ENCODE results near the gene DYNLT2. TPM values are rescaled to one million over a fixed set of nuclear protein-coding genes. Genes with fewer than 3 reads are reported as not detected.
"Not testable (repeated sequence)": the region's sequence is repeated elsewhere in the genome, so short reads cannot be mapped to it uniquely, and the experiment has no call there.

The DYNLT2 gene
- polyA plus RNA-seq, 12 donors: 2.3 to 5.1 (median 3.2) TPM; not detected in 1

- DNase-seq: no peak
These were observed 33.5 kb upstream of the DYNLT2 start for GRCh38 chr6:169784821-169785340.

DNA sequence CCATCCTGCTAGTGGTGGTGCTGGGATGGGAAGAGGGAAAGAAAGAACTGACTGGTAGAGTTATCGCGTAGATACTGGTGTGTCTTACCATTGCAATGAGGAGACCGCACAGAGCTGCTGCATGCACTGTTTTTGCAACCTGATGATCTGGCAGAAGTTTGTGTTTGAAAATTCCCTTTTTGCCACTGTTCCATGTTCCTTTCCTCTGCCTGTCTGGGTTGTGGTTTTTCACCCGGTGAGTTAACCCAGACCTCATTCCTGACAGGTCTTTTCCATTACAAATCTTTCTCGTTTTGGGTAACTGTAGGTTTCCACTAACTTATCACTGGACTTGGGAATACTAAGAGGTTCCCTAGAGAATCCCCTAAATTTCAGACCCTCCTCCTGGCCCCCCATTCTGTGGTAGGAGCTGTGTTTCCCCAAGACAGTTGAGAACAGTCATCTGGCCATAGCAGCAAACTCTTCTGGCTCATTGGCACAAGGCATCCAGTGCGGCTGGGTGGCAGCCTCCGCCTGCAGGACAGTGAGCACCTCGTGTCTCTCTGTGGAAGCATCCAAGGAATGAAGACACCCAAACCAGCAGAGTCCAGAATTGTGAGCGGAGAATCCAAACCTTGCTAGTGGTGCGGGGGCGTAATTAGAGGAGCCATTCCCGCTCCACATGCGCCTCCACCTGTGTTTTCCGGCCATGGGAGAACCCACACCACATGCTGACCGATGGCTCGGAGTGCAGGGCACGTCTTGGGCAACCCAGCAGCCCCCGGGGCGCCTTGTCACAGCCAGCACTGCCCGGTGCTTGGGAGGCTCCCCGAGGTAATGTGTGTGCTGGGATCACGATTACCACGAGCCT lies 32.8 kb upstream of the DYNLT2 start:
- no peak for DNase-seq

- DNase-seq: no peak
These were observed 32.0 kb upstream of the DYNLT2 start for GRCh38 chr6:169783401-169783800.

GRCh38 chr6:169782966-169783365 lies 31.6 kb upstream of the DYNLT2 start:
- DNase-seq: no peak

DNA sequence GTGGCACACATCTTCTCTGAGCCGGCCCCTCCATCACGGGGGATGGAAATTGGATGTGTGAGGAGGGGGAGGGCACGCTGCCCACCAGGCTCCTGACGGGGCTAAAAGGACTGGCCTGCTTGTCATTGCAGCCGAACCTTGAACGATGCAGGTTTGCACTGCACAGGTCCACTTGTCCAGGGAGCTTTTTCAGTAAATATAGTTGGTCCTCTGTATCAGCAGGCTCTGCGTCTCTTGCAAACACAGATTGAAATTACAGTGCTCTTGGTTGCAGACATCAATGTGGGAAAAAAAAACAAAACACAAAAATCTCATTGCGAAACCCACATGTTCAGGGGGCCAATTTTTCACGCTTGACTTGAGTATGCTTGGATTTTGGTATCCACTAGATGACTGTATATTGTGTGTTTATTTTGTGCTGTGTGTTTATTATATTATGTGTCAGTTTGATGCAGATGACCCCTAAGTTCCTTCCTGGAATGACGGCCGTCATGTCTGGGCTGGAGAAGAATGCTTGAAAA lies 29.3 kb upstream of the DYNLT2 start:
- DNase-seq: no peak

- no peak for DNase-seq
These were observed 28.5 kb upstream of the DYNLT2 start for GRCh38 chr6:169779896-169780295.

DNA sequence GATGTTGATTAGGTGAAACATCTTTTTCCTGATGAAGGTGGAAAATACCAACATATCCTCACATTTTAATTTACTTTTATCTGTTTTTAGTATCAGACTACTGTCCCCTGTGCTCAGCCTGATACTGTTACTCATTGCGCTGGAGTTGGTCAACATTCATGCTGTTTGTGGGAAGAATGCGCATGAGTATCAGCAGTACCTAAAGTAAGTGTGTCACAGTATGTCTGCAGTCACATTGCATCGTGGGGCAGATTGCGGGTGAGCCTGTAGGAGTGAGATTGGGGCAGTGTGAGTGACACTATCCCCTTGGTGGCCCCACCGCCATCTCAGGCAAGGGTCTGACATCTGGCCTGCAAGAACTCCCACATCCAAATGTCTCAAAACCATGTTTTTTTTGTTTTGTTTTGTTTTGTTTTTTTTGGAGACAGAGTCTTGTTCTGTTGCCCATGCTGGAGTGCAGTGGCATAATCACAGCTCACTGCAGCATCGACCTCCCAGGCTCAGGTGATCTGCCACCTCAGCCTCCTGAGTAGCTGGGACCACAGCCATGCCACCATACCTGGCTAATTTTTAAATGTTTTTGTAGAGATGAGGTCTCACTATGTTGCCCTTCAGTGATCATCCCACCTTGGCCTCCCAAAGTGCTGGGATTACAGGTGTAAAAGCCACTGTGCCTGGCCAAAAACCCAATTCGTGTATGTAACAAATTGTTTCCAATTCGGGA lies 27.9 kb upstream of the DYNLT2 start:
- DNase-seq: no peak

DNA sequence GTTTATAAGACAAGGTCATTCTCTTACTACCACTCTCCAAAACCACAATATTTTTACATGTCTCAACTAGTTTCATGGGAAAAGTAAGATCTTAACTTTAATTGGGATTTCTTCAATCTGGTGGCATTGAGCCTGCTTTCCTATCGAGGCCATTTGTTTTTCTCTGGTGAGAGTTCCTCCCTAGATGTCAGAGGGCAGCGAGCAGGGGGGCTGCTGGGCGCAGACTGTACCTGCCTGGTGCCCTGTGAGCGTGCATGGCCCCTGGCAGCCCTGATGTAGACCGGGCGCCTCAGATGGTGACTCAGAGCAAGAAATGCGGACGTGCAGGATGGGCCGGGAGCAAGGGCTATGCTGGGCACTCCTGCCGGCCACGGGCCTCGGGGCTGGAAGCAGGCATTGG lies 27.3 kb upstream of the DYNLT2 start:
- no peak for DNase-seq

DNA sequence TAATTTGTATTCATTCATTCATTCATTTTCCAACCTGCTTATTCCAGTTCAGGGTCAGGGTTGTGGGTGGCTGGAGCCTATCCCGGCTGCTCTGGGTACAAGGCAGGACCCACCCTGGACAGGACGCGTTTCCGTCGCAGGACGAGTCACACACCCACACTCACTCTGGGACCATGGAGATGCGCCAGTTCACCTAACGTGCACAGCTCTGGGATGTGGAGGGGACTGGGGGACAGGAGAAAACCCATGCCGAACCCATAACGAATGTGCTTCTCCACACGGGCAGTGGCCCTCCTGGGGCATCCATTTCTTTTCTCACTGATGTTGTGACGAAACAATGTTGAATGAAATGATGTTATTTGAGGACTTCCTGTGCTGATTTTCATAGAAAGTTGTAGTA lies 26.5 kb upstream of the DYNLT2 start:
- no peak for DNase-seq

- no peak for DNase-seq
These were observed 25.0 kb upstream of the DYNLT2 start for GRCh38 chr6:169776379-169776778.

DNA sequence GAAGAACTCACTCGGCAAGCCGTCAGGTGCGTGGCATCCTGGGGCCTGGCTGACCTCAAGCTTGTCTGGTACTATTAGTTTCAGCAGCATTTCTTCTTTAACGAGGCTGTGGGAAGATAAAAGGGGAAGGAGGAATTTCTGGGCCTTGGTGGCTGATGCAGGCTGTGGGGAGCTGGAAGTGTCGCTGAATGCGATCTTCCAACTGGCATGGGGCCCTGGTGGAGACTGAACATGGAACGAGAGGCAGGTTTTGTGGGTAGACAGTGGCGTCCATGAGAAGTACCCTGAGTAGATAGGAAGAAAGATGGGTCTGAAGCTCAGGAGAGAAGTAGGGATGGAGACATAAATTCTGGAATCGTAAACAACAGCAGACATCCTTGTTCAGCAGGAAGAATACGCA lies 23.9 kb upstream of the DYNLT2 start:
- DNase-seq: no peak

GRCh38 chr6:169774347-169774746 lies 23.0 kb upstream of the DYNLT2 start:
- DNase-seq: no peak

DNA sequence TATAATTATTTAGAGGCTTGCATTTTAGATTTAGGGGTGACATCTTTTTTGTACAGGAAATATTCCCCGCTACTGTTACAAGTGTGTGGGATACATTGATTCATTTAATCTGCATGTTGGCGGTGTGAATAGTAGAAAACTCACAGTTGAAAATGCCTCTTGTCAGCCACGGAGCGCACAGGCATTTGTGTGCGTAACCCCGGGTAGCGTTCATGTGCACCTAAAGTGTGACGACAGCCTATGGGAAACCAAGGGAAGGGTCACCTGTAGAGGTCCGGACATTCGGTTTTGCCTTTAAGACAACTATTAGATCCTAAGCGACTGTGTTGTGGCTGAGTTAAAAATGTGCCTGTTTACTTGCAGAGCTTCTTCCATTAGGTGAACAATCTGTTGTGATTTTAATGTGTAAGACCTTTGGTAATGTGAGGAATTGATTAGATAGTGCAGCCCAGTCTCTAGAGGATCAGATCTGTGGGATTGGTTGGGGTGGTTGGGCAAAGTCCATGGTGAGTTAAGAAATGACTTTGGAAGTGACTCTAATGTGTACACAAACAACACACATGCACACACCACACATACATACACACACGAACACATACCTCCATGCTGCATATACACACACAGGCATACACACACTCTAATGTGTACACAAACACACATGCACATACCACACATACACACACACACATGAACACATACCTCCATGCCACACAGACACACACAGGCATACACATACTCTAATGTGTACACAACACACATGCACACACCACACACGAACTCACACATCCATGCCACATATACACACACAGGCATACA lies 15.8 kb upstream of the DYNLT2 start:
- DNase-seq: no peak

DNA sequence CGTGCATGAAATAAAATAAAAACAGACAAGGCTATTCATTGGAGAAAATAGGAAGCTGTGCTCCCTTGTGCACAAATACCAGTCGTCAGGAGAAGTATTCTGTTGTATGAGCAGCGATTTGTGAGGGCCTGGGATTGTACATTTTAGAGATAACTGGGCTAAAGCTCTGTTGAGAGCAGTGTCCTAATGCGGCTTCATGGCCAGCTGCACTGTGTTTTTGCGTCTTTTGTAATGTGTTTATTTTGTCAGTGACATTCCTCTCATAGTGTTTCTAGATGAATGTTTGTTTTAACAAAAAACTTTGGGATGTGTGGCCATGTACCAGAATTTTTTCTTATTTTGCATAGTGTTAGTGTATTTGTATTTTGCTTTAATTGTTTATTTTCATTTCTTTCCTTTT lies 14.9 kb upstream of the DYNLT2 start:
- no peak for DNase-seq

DNA sequence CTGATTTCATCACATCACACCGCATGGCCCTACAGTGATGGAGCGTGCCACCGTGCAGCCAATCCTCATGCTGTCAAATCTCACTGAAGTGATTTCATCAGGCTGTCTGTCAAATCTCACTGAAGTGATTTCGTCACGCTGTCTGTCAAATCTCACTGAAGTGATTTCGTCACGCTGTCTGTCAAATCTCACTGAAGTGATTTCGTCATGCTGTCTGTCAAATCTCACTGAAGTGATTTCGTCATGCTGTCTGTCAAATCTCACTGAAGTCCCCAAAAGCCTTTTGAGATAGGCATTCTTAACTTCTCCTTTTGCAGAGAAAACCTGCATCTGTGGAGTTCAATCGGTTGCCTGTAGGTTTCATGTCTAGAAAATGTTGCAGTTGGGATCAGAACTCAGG lies 14.4 kb upstream of the DYNLT2 start:
- not testable (repeated sequence) for DNase-seq

DNA sequence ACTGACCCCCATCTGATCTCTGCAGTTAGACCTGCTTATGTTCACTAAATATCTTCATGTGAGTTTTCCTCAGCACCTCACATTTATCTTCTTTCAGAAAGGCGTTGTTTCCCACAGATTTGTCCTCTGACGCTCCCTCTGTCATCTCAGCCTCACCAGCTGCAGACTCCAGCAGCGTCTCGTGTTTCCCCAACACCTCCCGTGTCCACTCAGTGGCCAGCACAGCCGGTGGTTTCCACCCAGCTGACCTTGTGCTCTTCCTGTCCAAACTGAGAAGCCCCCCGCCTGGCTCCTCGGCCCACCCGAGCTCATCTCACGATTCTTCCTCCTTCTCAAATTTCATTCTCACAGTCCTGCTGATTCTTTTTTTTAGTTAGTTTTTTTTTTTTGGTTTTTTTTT lies 12.5 kb upstream of the DYNLT2 start:
- no peak for DNase-seq

DNA sequence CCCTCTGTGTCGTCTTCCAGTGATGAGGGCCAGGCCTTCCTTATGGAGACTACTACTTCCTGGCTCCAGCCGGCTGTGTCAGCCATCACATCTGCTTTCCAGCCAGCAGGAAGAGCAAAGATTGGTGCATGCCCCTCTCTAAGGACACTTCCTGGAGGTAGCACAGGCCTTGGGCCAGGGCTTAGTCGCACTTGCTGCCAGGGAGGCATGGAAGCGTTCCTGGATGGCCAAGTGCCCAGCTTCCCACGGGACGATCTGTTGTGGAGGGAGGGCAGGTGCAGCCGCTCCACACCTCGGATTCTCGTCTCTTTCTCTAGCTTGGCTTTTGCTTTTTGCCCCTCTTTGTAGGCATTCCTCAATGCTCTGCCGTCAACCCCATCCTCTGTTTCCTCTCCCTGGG lies 11.9 kb upstream of the DYNLT2 start:
- no peak for DNase-seq

- no peak for DNase-seq
These were observed 3.8 kb upstream of the DYNLT2 start for GRCh38 chr6:169755162-169755561.

DNA sequence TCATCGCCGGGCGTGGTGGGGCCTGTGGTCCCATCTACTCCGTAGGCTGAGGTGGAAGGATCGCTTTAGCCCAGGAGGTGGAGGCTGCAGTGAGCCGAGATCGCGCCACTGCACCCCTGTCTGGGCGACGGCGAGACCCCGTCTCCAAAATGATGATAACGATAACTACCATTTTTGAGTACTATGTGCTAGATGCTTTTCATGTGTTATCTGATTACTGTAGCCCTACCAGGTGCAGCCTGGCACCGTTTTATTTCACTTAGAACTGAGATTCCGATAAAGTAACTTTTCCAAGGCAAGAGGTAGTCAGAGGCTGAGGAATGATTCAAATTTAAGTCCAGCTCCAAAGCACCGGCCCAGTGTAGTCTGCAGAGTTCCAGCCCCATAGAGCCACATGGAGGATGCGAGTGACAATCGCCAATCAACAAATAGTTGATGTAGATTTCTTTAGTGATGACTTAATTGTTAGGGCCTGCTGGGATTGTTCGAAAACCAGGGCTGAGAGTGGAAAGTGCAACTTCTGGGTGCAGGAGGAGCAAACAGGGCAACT lies 777 bp upstream of the DYNLT2 start:
- DNase-seq: no peak

DNA sequence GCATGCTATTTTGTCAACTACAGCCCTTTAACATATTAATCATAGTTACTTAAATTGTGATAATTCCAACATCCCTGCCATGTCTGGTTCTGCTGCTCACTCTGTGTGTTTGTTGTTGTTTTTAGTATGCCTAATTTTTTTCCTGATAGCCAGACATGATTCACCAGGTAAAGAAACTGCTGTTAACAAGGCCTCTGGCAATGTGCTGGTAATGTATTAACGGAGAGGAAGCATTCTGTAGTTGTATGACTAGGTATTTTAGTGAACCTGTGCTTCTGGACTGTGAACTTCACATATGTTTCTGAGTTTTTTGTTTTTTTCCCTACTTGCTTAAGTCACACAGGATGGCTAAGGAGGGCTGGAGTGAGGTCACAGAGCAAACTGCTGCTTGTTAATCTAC lies 4.8 kb downstream of the DYNLT2 start:
- DNase-seq: no peak

GRCh38 chr6:169745405-169745804 lies 6.0 kb downstream of the DYNLT2 start:
- DNase-seq: no peak

DNA sequence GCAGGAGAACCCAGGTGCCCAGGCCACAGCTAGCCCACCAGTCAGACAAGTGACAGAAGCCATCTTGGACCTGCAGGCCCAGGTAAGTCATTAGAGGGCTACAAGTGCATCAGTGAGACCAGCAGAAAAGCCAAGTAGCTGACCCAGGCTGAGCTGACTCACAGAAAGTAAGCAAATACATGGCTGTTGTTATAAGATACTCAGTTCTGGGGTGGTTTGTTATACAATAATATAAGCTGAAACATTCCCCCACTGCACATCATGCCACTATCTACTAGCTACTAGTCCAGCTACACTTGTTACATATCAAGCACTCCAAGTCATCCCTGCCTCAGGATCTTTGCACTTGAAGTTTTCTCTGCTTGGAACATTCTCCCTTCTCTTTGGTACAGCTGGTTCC lies 10.0 kb downstream of the DYNLT2 start:
- DNase-seq: no peak
